Measurements from ENCODE around the gene NLN.

The NLN gene

DNA sequence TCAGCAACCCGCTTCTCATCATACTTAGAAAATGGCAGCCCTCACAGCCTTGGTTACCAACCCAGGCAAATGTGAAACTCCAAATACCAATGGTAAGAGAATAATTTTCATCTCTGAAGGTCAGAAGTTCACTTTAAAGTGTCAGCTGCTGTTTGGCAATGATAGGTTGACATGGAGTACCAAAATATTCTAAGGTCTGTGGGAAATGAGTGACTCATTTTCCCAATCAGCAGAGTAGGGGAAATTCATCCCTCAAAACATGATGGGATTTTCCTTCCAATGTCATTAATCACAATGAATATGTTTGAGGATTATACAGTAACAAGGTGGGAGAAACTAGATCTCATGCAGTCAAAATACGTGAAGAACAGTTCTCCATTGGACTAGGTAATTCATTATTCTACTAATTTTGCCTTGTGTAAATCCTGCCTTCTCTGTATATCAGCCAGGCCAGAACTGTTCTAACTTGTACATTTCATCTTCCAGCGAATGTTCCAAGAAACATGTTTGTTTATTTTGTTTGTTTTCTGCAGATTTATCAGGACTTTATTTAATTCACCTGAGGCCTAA is 151.3 kb downstream of the NLN start:
- DNase-seq (ENCODE audit: low read depth) = no peak

DNA sequence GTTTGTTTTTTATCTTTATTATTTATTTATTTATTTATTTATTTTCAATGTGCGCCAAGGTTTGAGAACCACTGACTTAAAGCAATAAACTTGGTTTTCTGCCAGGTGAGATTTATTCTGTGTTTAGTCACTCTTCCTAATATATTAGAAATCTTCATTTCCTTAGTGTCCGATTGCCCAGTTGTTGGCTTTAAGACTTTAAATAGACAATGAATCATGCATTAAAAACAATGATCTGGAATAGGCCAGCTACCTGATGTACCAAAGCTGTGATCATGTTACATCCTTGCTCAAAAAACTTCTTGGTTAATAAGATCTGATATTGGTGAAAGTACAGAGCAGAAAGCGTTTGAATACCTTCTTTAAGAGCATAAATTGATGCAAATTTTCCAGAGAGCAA is 152.2 kb downstream of the NLN start:
- peak; percentile 22 for DNase-seq (ENCODE audit: low read depth)

DNA sequence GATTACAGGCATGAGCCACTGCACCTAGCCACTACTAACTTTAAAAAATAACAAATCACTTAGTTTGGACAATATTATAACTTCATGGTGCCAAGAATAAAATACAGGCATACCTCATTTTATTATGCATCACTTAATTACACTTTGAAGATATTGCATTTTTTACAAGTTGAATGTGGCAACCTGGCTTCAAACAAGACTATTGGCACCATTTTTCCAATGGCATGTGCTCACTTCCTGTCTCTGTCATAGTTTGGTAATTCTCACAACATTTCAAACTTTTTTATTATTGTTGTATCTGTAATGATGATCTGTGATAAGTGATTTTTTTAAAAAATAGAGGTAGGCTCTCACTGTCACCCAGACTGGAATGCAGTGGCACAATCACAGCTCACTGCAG is 154.5 kb downstream of the NLN start:
- DNase-seq (ENCODE audit: low read depth) = no peak

DNA sequence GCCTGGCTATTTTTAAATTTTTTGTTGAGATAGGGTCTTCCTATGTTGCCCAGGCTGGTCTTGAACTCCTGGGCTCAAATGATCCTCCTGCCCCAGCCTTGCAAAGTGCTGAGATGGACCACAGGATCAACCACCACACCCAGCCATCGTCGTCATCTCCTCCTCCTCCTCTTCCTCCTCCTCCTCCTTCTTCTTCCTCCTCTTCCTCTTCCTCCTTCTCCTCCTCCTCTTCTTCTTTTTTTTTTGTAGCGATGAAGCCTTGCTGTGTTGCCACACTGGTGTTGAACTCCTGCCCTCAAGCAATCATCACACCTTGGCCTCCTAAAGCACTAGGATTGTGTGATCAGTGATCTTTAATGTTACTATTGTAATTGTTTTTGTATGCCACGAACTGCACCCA is 155.0 kb downstream of the NLN start:
- DNase-seq (ENCODE audit: low read depth) = no peak
